GM12878 (cell line): Measurements from ENCODE around the gene FALEC. TPM values are rescaled to one million over a fixed set of nuclear protein-coding genes. Genes with fewer than 3 reads are reported as not detected.

Experiments
- ATAC-seq: fragments of 200-7000 bp; cut with Tn5 transposase; 3 replicates; pipeline ENCODE4 v1.9.1; 2020; ENCODE audit warnings: mild to moderate bottlenecking, moderate library complexity
- BruUV-seq: library from RNA; stranded (reverse); fragments of 400-500 nt; replicated peaks from 2 replicates; lab custom pipeline; 2021; lab: Mats Ljungman, UMichigan
- CTCF ChIA-PET: fragments of 300-600 bp; sonication (Branson Sonifier 250); formaldehyde crosslinking; extraction: SDS; loops from one replicate; lab custom pipeline; 2021; ENCODE audit warnings: inconsistent platforms; lab: Yijun Ruan, JAX
- POLR2A ChIA-PET: fragments of 350-600 bp; formaldehyde crosslinking; extraction: SDS; loops from one replicate; lab custom pipeline; 2021; ENCODE audit warnings: inconsistent platforms; lab: Charles Lee
- RAD21 ChIA-PET: fragments of 300-600 bp; sonication (Branson Sonifier 250); formaldehyde crosslinking; loops from one replicate; lab custom pipeline; 2023; ENCODE audit warnings: antibody characterized with exemption; ENCODE audit not compliant: unreplicated experiment; lab: Charles Lee
- SMC1A ChIA-PET: fragments of 300-600 bp; sonication (Branson Sonifier 250); formaldehyde crosslinking; loops from one replicate; lab custom pipeline; 2023; ENCODE audit not compliant: unreplicated experiment, uncharacterized antibody; lab: Charles Lee
- DNase-seq: peaks from one replicate; pipeline ENCODE4 v3.0.0-alpha.2; 2011; ENCODE audit warnings: low read depth, low spot score
- FAIRE-seq: peaks from 3 replicates; lab custom pipeline; 2011; peaks lifted over from hg19 to GRCh38; lab: Jason Lieb, UNC
- H2AFZ ChIP-seq: 2 replicates; pipeline ENCODE4 v1.6.0; 2011; ENCODE audit warnings: low read depth, low read length, control low read depth; ENCODE audit not compliant: control insufficient read depth
- H3K27ac ChIP-seq: 2 replicates; pipeline ENCODE4 v1.5.1; 2011; ENCODE audit warnings: control low read depth; ENCODE audit not compliant: control insufficient read depth, insufficient read depth
- H3K27me3 ChIP-seq, 2 experiments: replicated peaks in 1 of 2; 2 replicates each; pipeline versions ENCODE4 v1.6.0 to v1.6.1; 2011; ENCODE audit warnings: low read length in 1 of 2; ENCODE audit not compliant: control insufficient read depth in 2 of 2, insufficient read depth in 2 of 2
- H3K36me3 ChIP-seq, 2 experiments: 2 replicates each; pipeline ENCODE4 v1.5.1; 2011; ENCODE audit warnings: low read length in 1 of 2; ENCODE audit not compliant: control insufficient read depth in 2 of 2, insufficient read depth in 2 of 2
- H3K4me1 ChIP-seq: 2 replicates; pipeline ENCODE4 v1.6.1; 2011; ENCODE audit warnings: mild to moderate bottlenecking, low read length, moderate library complexity, mixed read lengths; ENCODE audit not compliant: control insufficient read depth, insufficient read depth
- H3K4me2 ChIP-seq: 2 replicates; pipeline ENCODE4 v1.6.0; 2011; ENCODE audit warnings: control low read depth; ENCODE audit not compliant: control insufficient read depth, insufficient read depth
- H3K4me3 ChIP-seq: fragments of 200-600 bp; sonication (generic); 2 replicates; pipeline ENCODE4 v1.5.1; 2016
- H3K79me2 ChIP-seq: 2 replicates; pipeline ENCODE4 v1.6.0; 2011; ENCODE audit warnings: low read length; ENCODE audit not compliant: control insufficient read depth, insufficient read depth
- H3K9ac ChIP-seq: 2 replicates; pipeline ENCODE4 v1.8.0; 2011; ENCODE audit warnings: low read length, control low read depth, mixed read lengths; ENCODE audit not compliant: control insufficient read depth, insufficient read depth
- H3K9me3 ChIP-seq: replicated peaks from 3 replicates; pipeline ENCODE4 v1.5.1; 2011; ENCODE audit warnings: mild to moderate bottlenecking, low read length; ENCODE audit not compliant: control insufficient read depth, insufficient read depth
- H4K20me1 ChIP-seq: 2 replicates; pipeline ENCODE4 v1.6.0; 2011; ENCODE audit not compliant: control insufficient read depth, insufficient read depth
- DPF2 ChIP-seq: fragments of 450-650 bp; IDR thresholded peaks from 2 replicates; pipeline ENCODE4 v1.6.1; 2017; ENCODE audit warnings: mild to moderate bottlenecking
- FOXK2 ChIP-seq: fragments of 450-650 bp; IDR thresholded peaks from 2 replicates; pipeline ENCODE4 v1.6.1; 2017; ENCODE audit warnings: mild to moderate bottlenecking, moderate library complexity
- HCFC1 ChIP-seq: fragments of 150-350 bp; IDR thresholded peaks from 2 replicates; pipeline ENCODE4 v1.6.1; 2014; ENCODE audit warnings: low read length
- IKZF1 ChIP-seq: fragments of 450-650 bp; conservative IDR thresholded peaks from 2 replicates; pipeline ENCODE4 v1.6.1; 2017; ENCODE audit warnings: antibody characterized with exemption, mild to moderate bottlenecking
- IRF5 ChIP-seq: fragments of 450-650 bp; IDR thresholded peaks from 2 replicates; pipeline ENCODE4 v1.6.1; 2017; ENCODE audit warnings: borderline replicate concordance
- KDM1A ChIP-seq: fragments of 200-600 bp; sonication (generic); IDR thresholded peaks from 2 replicates; pipeline ENCODE4 v1.6.1; 2016; ENCODE audit warnings: borderline replicate concordance
- MEF2A ChIP-seq: IDR thresholded peaks from 2 replicates; pipeline ENCODE4 v1.6.1; 2011; ENCODE audit warnings: low read depth, mild to moderate bottlenecking, low read length, moderate library complexity; ENCODE audit not compliant: insufficient read depth
- MYB ChIP-seq: fragments of 150-350 bp; IDR thresholded peaks from 2 replicates; pipeline ENCODE4 v1.6.1; 2014; ENCODE audit warnings: mild to moderate bottlenecking, low read depth, low read length, borderline replicate concordance
- NFIC ChIP-seq: IDR thresholded peaks from 2 replicates; pipeline ENCODE4 v1.6.1; 2012; ENCODE audit warnings: low read depth, mild to moderate bottlenecking, inconsistent platforms, low read length, moderate library complexity
- POLR2AphosphoS5 ChIP-seq: IDR thresholded peaks from 2 replicates; pipeline ENCODE4 v1.6.1; 2011; ENCODE audit warnings: mild to moderate bottlenecking, low read length, inconsistent platforms
- RAD21 ChIP-seq: IDR thresholded peaks from 2 replicates; pipeline ENCODE4 v1.6.1; 2011; ENCODE audit warnings: mild to moderate bottlenecking, low read depth, low read length, moderate library complexity; ENCODE audit not compliant: insufficient read depth
- RCOR1 ChIP-seq: conservative IDR thresholded peaks from 2 replicates; pipeline ENCODE4 v1.6.1; 2012; ENCODE audit warnings: low read depth, low read length, improper control_type of control experiment
- SKIL ChIP-seq: fragments of 450-650 bp; IDR thresholded peaks from 2 replicates; pipeline ENCODE4 v1.6.1; 2017; ENCODE audit warnings: mild to moderate bottlenecking, low read depth, inconsistent platforms; ENCODE audit not compliant: poor library complexity, severe bottlenecking
- YBX1 ChIP-seq: fragments of 450-650 bp; IDR thresholded peaks from 2 replicates; pipeline ENCODE4 v1.6.1; 2016; ENCODE audit warnings: antibody characterized with exemption
- ZNF687 ChIP-seq: fragments of 450-650 bp; IDR thresholded peaks from 2 replicates; pipeline ENCODE4 v1.6.1; 2017; ENCODE audit warnings: mild to moderate bottlenecking, moderate library complexity
- WGBS: methylation state at CpG from one replicate; pipeline ENCODE4 v1.1.6; 2016; ENCODE audit warnings: low lambda C conversion rate; ENCODE audit not compliant: insufficient replicate concordance, insufficient coverage; ENCODE audit errors: missing lambda C conversion rate; 5-methylcytosine and 5-hydroxymethylcytosine counted together
- in situ Hi-C: fragments of 300-500 bp; cut with MboI; formaldehyde crosslinking; loops from 9 replicates; pipeline ENCODE4 v1.14.3; 2018; ENCODE audit warnings: mixed read lengths
- intact Hi-C: fragments of 100-400 bp; cut with micrococcal nuclease; formaldehyde crosslinking; loops from one replicate; pipeline ENCODE4 v1.14.2; 2022; ENCODE audit not compliant: unreplicated experiment
- polyA plus RNA-seq, 11 experiments: library from polyadenylated mRNA; depleted of rRNA in 4 of 11; unstranded in 6 of 11; stranded (reverse) in 5 of 11; fragments of >200 nt; fragmentation: Nextera tagmentation in 4 of 11; fragmentation: Illumina TruSeq in 1 of 11; extraction: Ambion mirVana in 4 of 11; extraction: Trizol in 1 of 11; gene quantifications; 1 replicate in 1 of 11; 2 replicates in 10 of 11; pipeline versions ENCODE4 v1.2.1 to v1.2.3, GENCODE V29; 2011 to 2016; ENCODE audit warnings: inconsistent platforms in 2 of 11, missing spikeins in 2 of 11, low read depth in 1 of 11
- total RNA-seq, 4 experiments: library from RNA; depleted of rRNA in 3 of 4; stranded (reverse); fragments of >200 nt in 3 of 4; fragmentation: Illumina TruSeq in 1 of 4; extraction: Trizol in 1 of 4; gene quantifications; 2 replicates each; pipeline versions ENCODE4 v1.2.1 to v1.2.3, GENCODE V29; 2013 to 2021
- TF ChIP-seq, protein P1 (sequence below): fragments of 150-350 bp; IDR thresholded peaks from 2 replicates; pipeline ENCODE4 v1.6.1; 2014; ENCODE audit warnings: mild to moderate bottlenecking, low read depth, low read length

Gene FALEC
- total and polyA plus RNA-seq, 10 of the 15 experiments (the other 5 are each of a cell fraction or from before 2014, with no cell fraction given) = 0.21 to 0.71 (median 0.32) TPM; not detected in 3

GRCh38 chr1:150476754-150477153, 38.8 kb upstream of the FALEC start:
- Histone ChIP-seq H3K9me3 (no peaks in the 10 kb centered on the region), H3K4me3 (no peak overlapping the region), H3K4me1 (no peaks in the 10 kb centered on the region), H3K36me3 (peaks cover 4 to 8% of the 10 kb centered on the region in 2 experiments; a peak in 3 of 4 replicates), H3K4me2 (no peak overlapping the region), H3K9ac (no peak overlapping the region), H3K27me3 (no peaks in the 10 kb centered on the region), H4K20me1 (no peaks in the 10 kb centered on the region), H2AFZ (no peak overlapping the region), H3K27ac (no peak overlapping the region), H3K79me2 (no peaks in the 10 kb centered on the region)
- TF ChIP-seq IRF5 (no peak), RCOR1 (no peak), POLR2AphosphoS5 (no peak), MEF2A (no peak), NFIC (no peak), MYB (no peak), DPF2 (no peak), IKZF1 (no peak), FOXK2 (no peak), YBX1 (no peak), RAD21 (no peak), SKIL (no peak), KDM1A (no peak), HCFC1 (no peak), ZNF687 (no peak)
- TF ChIP-seq, protein P1, sequence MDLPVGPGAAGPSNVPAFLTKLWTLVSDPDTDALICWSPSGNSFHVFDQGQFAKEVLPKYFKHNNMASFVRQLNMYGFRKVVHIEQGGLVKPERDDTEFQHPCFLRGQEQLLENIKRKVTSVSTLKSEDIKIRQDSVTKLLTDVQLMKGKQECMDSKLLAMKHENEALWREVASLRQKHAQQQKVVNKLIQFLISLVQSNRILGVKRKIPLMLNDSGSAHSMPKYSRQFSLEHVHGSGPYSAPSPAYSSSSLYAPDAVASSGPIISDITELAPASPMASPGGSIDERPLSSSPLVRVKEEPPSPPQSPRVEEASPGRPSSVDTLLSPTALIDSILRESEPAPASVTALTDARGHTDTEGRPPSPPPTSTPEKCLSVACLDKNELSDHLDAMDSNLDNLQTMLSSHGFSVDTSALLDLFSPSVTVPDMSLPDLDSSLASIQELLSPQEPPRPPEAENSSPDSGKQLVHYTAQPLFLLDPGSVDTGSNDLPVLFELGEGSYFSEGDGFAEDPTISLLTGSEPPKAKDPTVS = no peak
- SMC1A ChIA-PET = interaction anchor here (0.6 kb wide), 1 partner anchor 40 kb away, joined by 3 read pairs; no protein-coding TSS in a partner anchor
- 83% methylated on average over 3 of the region's 3 CpGs for WGBS
- DNase-seq = no peak
- BruUV-seq = no TSS peak
- POLR2A ChIA-PET = no interaction called here
- in situ Hi-C loops (no loop called here), intact Hi-C loops (no loop called here)
- no peak for ATAC-seq
- FAIRE-seq = no peak
- RAD21 ChIA-PET = no interaction called here
- CTCF ChIA-PET = no interaction called here
